HL-60 (cell line): Measurements from ENCODE around the gene BDH1.
"Not testable (repeated sequence)": the region's sequence is repeated elsewhere in the genome, so short reads cannot be mapped to it uniquely, and the experiment has no call there.

Experiments used
- DNase-seq, 2 experiments: peaks; one replicate each; pipeline ENCODE4 v3.0.0-alpha.2; 2010 to 2020; ENCODE audit warnings: low read depth in 1 of 2, low spot score in 1 of 2
- H3K27ac ChIP-seq: fragments of 250-450 bp; sonication (Bioruptor Pico); replicated peaks from 2 replicates; pipeline ENCODE4 v1.5.1; 2020; ENCODE audit warnings: mild to moderate bottlenecking, moderate library complexity
- H3K27me3 ChIP-seq: fragments of 250-450 bp; sonication (Bioruptor Pico); 2 replicates; pipeline ENCODE4 v1.5.1; 2021; ENCODE audit warnings: mild to moderate bottlenecking, moderate library complexity; ENCODE audit not compliant: insufficient read depth, poor library complexity, severe bottlenecking
- H3K4me3 ChIP-seq: replicated peaks from 2 replicates; pipeline ENCODE4 v1.5.1; 2011; ENCODE audit warnings: mild to moderate bottlenecking, control low read depth, low read length; ENCODE audit not compliant: insufficient read depth
- CTCF ChIP-seq: IDR thresholded peaks from one replicate; pipeline ENCODE4 v1.5.1; 2011; ENCODE audit warnings: low read length, control low read depth, inconsistent platforms; ENCODE audit not compliant: insufficient read depth
- GABPA ChIP-seq: IDR thresholded peaks from 2 replicates; pipeline ENCODE4 v1.6.1; 2012; ENCODE audit warnings: low read depth
- POLR2AphosphoS5 ChIP-seq: IDR thresholded peaks from 2 replicates; pipeline ENCODE4 v1.6.1; 2012; ENCODE audit warnings: low read depth
- REST ChIP-seq: IDR thresholded peaks from 2 replicates; pipeline ENCODE4 v1.6.1; 2012; ENCODE audit warnings: low read depth; ENCODE audit not compliant: insufficient replicate concordance
- SPI1 ChIP-seq: IDR thresholded peaks from 2 replicates; pipeline ENCODE4 v1.6.1; 2012; ENCODE audit warnings: low read depth, mild to moderate bottlenecking, borderline replicate concordance

BDH1 gene

GRCh38 chr3:197590313-197590962, 34.7 kb upstream of the BDH1 start:
- no peak for DNase-seq
- H3K27ac ChIP-seq = no peak overlapping the region

GRCh38 chr3:197589545-197589944, 33.8 kb upstream of the BDH1 start:
- no peak for DNase-seq
- Histone ChIP-seq H3K27me3 (no peaks in the 10 kb centered on the region), H3K27ac (no peak overlapping the region), H3K4me3 (no peak overlapping the region)
- TF ChIP-seq SPI1 (no peak), GABPA (no peak), POLR2AphosphoS5 (no peak), REST (no peak), CTCF (no peak)

More at GRCh38 chr3:197590313-197590962, 34.7 kb upstream of the BDH1 start:
- Histone ChIP-seq H3K4me3 (no peak overlapping the region), H3K27me3 (no peaks in the 10 kb centered on the region)
- TF ChIP-seq GABPA (no peak), CTCF (no peak), SPI1 (no peak), POLR2AphosphoS5 (no peak), REST (no peak)

- H3K27ac ChIP-seq, H3K4me3 ChIP-seq, DNase-seq, H3K27me3 ChIP-seq: not testable (repeated sequence)
Observed at GRCh38 chr3:197586768-197587167, 31.0 kb upstream of the BDH1 start.

- no peak for DNase-seq
- no peak overlapping the region for H3K4me3 ChIP-seq
- H3K27ac ChIP-seq = no peak overlapping the region
- TF ChIP-seq SPI1 (no peak), REST (no peak), POLR2AphosphoS5 (no peak), GABPA (no peak), CTCF (no peak)
- H3K27me3 ChIP-seq = no peaks in the 10 kb centered on the region
Observed at GRCh38 chr3:197586181-197586580, 30.4 kb upstream of the BDH1 start.
